HG02840 (cell line): ENCODE data around the gene SFI1.
"Not testable (repeated sequence)": the region's sequence is repeated elsewhere in the genome, so short reads cannot be mapped to it uniquely, and the experiment has no call there.

Source experiments
- ATAC-seq: cut with Tn5 transposase; IDR thresholded peaks from one replicate; pipeline ENCODE4 v1.9.1; 2021; ENCODE audit warnings: mild to moderate bottlenecking, moderate library complexity, moderate number of reproducible peaks; ENCODE audit not compliant: unreplicated experiment, low FRiP score

SFI1 gene

GRCh38 chr22:31585161-31585859 is 89.0 kb downstream of the SFI1 start:
- ATAC-seq: no peak

GRCh38 chr22:31586137-31586920 is 90.0 kb downstream of the SFI1 start:
- ATAC-seq: no peak

- no peak for ATAC-seq
Observed at GRCh38 chr22:31588970-31589675, 92.8 kb downstream of the SFI1 start.

GRCh38 chr22:31590161-31590560 is 93.8 kb downstream of the SFI1 start:
- ATAC-seq: not testable (repeated sequence)

GRCh38 chr22:31595271-31595670 is 98.9 kb downstream of the SFI1 start:
- no peak for ATAC-seq

GRCh38 chr22:31602259-31602952 is 106.1 kb downstream of the SFI1 start:
- ATAC-seq: no peak

- no peak for ATAC-seq
Observed at GRCh38 chr22:31603081-31603525, 106.8 kb downstream of the SFI1 start.

GRCh38 chr22:31603574-31603973 is 107.2 kb downstream of the SFI1 start:
- no peak for ATAC-seq

- no peak for ATAC-seq
Observed at GRCh38 chr22:31604137-31604705, 107.9 kb downstream of the SFI1 start.

- ATAC-seq: no peak
Observed at GRCh38 chr22:31604746-31605705, 108.7 kb downstream of the SFI1 start.

GRCh38 chr22:31605851-31606585 is 109.7 kb downstream of the SFI1 start:
- ATAC-seq: no peak

- no peak for ATAC-seq
Observed at GRCh38 chr22:31607696-31608095, 111.4 kb downstream of the SFI1 start.

GRCh38 chr22:31609716-31610115 is 113.4 kb downstream of the SFI1 start:
- ATAC-seq: no peak

GRCh38 chr22:31610611-31611010 is 114.3 kb downstream of the SFI1 start:
- ATAC-seq: no peak

GRCh38 chr22:31611061-31611760 is 114.9 kb downstream of the SFI1 start:
- ATAC-seq: no peak

- no peak for ATAC-seq
Observed at GRCh38 chr22:31612891-31613285, 116.6 kb downstream of the SFI1 start.

GRCh38 chr22:31613286-31613903 is 117.1 kb downstream of the SFI1 start:
- ATAC-seq: no peak
